ENCODE measurements around the gene KCNIP2.

GRCh38 chr10:101888251-101888949 is 44.8 kb upstream of the KCNIP2 start:
- no peak for TF ChIP-seq POLR2A (IDR thresholded peaks at IDR 0.05)
- TF ChIP-seq CTCF (IDR thresholded peaks at IDR 0.05): no peak
- no peak for TF ChIP-seq POLR2AphosphoS5 (IDR thresholded peaks at IDR 0.05)
